ENCODE data around the gene KDM5D. TPM values are rescaled to one million over a fixed set of nuclear protein-coding genes. Genes with fewer than 3 reads are reported as not detected.

Gene KDM5D
- total and polyA plus RNA-seq, 2 of the 8 experiments (the other 6 are each of a cell fraction or from before 2014, with no cell fraction given) = 21.9 to 24.4 TPM

- TF ChIP-seq, protein P1, sequence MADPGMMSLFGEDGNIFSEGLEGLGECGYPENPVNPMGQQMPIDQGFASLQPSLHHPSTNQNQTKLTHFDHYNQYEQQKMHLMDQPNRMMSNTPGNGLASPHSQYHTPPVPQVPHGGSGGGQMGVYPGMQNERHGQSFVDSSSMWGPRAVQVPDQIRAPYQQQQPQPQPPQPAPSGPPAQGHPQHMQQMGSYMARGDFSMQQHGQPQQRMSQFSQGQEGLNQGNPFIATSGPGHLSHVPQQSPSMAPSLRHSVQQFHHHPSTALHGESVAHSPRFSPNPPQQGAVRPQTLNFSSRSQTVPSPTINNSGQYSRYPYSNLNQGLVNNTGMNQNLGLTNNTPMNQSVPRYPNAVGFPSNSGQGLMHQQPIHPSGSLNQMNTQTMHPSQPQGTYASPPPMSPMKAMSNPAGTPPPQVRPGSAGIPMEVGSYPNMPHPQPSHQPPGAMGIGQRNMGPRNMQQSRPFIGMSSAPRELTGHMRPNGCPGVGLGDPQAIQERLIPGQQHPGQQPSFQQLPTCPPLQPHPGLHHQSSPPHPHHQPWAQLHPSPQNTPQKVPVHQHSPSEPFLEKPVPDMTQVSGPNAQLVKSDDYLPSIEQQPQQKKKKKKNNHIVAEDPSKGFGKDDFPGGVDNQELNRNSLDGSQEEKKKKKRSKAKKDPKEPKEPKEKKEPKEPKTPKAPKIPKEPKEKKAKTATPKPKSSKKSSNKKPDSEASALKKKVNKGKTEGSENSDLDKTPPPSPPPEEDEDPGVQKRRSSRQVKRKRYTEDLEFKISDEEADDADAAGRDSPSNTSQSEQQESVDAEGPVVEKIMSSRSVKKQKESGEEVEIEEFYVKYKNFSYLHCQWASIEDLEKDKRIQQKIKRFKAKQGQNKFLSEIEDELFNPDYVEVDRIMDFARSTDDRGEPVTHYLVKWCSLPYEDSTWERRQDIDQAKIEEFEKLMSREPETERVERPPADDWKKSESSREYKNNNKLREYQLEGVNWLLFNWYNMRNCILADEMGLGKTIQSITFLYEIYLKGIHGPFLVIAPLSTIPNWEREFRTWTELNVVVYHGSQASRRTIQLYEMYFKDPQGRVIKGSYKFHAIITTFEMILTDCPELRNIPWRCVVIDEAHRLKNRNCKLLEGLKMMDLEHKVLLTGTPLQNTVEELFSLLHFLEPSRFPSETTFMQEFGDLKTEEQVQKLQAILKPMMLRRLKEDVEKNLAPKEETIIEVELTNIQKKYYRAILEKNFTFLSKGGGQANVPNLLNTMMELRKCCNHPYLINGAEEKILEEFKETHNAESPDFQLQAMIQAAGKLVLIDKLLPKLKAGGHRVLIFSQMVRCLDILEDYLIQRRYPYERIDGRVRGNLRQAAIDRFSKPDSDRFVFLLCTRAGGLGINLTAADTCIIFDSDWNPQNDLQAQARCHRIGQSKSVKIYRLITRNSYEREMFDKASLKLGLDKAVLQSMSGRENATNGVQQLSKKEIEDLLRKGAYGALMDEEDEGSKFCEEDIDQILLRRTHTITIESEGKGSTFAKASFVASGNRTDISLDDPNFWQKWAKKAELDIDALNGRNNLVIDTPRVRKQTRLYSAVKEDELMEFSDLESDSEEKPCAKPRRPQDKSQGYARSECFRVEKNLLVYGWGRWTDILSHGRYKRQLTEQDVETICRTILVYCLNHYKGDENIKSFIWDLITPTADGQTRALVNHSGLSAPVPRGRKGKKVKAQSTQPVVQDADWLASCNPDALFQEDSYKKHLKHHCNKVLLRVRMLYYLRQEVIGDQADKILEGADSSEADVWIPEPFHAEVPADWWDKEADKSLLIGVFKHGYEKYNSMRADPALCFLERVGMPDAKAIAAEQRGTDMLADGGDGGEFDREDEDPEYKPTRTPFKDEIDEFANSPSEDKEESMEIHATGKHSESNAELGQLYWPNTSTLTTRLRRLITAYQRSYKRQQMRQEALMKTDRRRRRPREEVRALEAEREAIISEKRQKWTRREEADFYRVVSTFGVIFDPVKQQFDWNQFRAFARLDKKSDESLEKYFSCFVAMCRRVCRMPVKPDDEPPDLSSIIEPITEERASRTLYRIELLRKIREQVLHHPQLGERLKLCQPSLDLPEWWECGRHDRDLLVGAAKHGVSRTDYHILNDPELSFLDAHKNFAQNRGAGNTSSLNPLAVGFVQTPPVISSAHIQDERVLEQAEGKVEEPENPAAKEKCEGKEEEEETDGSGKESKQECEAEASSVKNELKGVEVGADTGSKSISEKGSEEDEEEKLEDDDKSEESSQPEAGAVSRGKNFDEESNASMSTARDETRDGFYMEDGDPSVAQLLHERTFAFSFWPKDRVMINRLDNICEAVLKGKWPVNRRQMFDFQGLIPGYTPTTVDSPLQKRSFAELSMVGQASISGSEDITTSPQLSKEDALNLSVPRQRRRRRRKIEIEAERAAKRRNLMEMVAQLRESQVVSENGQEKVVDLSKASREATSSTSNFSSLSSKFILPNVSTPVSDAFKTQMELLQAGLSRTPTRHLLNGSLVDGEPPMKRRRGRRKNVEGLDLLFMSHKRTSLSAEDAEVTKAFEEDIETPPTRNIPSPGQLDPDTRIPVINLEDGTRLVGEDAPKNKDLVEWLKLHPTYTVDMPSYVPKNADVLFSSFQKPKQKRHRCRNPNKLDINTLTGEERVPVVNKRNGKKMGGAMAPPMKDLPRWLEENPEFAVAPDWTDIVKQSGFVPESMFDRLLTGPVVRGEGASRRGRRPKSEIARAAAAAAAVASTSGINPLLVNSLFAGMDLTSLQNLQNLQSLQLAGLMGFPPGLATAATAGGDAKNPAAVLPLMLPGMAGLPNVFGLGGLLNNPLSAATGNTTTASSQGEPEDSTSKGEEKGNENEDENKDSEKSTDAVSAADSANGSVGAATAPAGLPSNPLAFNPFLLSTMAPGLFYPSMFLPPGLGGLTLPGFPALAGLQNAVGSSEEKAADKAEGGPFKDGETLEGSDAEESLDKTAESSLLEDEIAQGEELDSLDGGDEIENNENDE (IDR thresholded peaks at IDR 0.05; ENCODE audit: insufficient replicate concordance, low read length) = no peak
- no peak for TF ChIP-seq RNF2 (IDR thresholded peaks at IDR 0.05; ENCODE audit: borderline replicate concordance, low read depth, low read length, missing control alignments, poor library complexity, severe bottlenecking)
- TF ChIP-seq, protein P2, sequence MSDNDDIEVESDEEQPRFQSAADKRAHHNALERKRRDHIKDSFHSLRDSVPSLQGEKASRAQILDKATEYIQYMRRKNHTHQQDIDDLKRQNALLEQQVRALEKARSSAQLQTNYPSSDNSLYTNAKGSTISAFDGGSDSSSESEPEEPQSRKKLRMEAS (IDR thresholded peaks at IDR 0.05) = no peak
- TF ChIP-seq NANOG (IDR thresholded peaks at IDR 0.05; ENCODE audit: insufficient read depth, low read depth, low read length, poor library complexity, severe bottlenecking) = no peak
- TF ChIP-seq TCF12 (IDR thresholded peaks at IDR 0.05; ENCODE audit: low read depth, low read length) = no peak
- TF ChIP-seq, protein P3, sequence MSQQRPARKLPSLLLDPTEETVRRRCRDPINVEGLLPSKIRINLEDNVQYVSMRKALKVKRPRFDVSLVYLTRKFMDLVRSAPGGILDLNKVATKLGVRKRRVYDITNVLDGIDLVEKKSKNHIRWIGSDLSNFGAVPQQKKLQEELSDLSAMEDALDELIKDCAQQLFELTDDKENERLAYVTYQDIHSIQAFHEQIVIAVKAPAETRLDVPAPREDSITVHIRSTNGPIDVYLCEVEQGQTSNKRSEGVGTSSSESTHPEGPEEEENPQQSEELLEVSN (IDR thresholded peaks at IDR 0.05) = no peak
- no peak for TF ChIP-seq SAP30 (IDR thresholded peaks at IDR 0.05; ENCODE audit: insufficient read depth, insufficient replicate concordance, low read length)
Measured at GRCh38 chrY:19744381-19745378, at the start of gene KDM5D (continued).
